Fibroblast of skin of left biceps (primary cell): ENCODE data around the gene SYCE1.
"Not testable (repeated sequence)": the region's sequence is repeated elsewhere in the genome, so short reads cannot be mapped to it uniquely, and the experiment has no call there.

Experiments used
- DNase-seq, 2 experiments: peaks; one replicate each; pipeline ENCODE4 v3.0.0-alpha.2; 2013; ENCODE audit warnings: low read depth in 2 of 2

The SYCE1 gene, protein sequence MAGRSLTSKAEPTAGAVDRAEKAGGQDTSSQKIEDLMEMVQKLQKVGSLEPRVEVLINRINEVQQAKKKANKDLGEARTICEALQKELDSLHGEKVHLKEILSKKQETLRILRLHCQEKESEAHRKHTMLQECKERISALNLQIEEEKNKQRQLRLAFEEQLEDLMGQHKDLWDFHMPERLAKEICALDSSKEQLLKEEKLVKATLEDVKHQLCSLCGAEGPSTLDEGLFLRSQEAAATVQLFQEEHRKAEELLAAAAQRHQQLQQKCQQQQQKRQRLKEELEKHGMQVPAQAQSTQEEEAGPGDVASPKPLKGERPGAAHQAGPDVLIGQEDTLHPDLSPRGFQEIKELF

DNA sequence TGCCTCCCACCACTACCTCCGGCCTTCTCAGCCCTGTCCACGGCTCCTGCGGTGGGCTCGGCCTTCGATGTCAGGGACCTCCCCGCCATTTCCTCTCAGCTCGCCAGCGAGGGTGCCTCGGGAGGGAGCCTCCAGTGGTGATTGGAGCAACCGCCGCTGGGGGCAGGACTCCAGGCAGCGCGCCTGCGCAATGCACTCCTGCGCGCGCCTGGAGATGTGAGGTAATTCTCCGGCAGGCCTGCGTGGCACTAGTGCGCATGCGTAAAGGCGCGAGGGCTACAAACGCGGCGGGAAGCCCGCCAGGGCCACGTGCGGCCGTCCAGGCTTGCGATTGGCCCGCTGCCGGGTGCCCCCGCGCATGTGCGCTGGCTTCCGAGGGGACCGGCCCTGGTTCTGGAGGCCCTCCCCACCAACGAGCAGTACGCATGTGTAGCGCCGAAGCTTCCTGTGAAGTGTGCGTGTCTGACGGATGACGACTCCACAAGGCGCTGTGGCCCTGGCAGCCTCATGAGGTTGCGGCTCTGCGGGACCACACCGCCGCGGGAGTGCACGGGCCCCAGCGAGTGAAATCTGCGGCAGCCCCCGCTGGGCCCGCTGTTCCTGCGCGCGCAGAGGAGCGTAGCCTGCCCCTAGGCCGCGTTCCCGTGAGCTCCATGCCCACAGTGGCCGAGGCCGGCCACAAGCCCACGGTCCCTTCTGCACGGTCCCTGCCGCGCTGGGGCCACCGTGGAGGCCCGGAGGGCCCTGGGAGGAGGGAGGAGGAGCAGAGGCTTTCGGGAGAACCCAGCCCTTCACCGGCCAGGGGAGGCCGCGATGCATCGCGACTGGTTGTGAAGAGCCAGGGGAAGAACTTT is at the start of gene SYCE1:
SYCE1 (minus strand) TSS at position 143 of the 854 bp plus-strand sequence; CDS start at position 89, 54 bp downstream.
- no peak for DNase-seq

DNA sequence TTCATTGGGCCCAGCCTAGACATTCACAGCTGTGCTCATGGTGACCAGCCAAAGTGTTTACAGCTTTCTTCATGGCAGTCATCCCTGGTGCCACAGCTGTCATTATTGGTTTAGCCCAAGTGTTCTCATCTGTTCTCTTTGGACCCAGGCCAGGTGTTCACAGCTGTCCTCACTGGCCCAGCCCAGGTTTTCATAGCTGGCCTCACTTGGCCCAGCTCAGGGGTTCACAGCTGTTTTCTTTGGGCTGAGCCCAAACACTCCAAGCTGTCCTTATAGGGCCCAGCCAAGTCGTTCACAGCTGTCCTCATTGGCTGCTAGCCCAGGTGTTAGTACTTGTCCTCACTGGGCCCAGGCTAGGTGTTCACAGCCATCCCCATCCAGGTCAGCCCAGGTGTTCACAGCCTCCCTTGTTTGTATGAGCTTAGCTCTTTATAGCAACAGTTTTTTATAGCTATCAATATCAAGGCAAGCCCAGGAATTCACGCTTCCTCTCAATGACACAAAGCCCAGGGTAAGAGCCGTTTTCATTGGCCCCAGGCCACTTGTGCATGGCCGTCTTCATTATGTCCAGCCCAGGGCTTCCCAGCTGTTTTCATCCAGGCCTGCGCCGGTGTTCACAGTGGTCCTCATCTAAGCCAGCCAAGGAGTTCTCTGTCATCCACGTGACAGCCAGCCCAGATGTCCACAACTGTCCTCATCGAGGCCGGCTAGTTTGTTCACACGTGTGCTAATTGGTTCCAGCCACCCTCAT is 49.6 kb upstream of the SYCE1 start:
- no peak for DNase-seq

DNA sequence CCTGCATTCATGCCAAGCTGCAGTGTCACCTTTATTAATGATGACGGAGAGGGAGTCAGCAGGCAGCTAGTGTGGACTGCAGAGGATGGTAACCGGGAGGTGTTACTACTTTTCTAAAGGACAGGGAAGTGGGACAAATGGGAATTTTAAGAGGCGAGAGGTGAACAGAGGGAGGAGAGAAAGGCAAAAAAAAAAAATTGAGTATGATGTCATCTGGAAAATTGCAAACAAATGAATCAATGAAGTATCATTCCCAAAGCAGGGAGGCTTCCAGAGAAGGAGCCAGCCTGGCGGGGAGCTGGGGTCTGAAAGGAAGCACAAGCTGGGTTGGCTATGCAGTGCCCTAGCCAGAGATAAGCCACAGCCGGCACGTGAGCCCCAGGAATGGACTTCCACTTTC is 48.3 kb upstream of the SYCE1 start:
- no peak for DNase-seq

DNA sequence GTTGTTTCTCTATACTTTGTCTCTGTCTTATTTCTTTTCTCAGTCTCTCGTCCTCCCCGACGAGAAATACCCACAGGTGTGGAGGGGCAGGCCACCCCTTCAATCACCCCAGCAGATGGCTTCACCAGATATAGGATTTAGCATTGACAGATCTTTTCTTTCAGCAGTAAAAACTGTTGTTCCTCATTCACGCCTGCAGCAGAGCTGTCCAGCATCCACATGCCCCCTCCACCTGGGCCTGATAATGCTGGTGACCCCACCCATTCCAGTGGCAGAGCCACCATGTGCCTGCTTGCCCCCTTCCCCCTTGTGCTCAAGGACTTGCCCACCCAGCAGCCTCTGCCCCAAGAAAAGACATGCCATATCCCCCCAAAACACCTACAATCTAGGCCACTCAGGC is 45.7 kb upstream of the SYCE1 start:
- no peak for DNase-seq

DNA sequence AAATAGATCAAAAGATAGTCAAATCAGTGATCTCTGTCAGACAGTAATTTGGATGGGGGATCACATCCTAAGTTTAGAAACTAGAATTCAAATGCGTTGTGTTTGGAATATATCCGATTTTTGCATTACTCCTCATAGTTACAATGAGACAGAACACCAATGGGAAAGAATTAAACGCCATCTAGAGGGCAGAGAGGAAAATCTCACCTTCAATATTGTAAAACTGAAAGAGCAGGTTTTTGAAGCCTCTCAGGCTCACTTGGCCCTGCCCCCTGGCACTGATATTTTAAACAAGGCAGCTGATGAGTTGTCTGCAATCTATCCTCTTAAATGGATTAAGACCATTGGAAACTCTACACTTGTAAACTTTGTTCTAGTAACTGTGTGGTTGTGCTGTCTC is 43.5 kb upstream of the SYCE1 start:
- no peak for DNase-seq

DNA sequence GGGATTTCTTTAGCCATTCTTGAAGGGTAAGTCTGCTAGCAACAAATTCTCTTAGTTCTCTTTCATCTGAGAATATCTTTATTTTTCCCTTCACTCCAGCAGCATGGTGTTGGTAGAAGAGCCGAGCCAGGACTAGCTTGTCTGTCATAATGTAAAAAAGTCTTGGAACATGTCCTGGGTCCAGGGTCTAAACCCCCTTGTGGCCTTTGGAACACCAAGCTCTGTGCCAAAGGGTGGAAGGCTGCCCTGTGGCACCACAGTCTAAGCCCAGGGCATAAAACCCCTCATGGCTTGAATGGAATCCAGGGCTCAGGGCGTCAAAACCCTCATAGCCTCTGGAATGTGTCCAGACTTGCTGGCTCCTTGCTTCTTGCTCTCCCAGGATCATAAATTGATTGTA is 38.1 kb upstream of the SYCE1 start:
- DNase-seq, result not testable (repeated sequence)

DNA sequence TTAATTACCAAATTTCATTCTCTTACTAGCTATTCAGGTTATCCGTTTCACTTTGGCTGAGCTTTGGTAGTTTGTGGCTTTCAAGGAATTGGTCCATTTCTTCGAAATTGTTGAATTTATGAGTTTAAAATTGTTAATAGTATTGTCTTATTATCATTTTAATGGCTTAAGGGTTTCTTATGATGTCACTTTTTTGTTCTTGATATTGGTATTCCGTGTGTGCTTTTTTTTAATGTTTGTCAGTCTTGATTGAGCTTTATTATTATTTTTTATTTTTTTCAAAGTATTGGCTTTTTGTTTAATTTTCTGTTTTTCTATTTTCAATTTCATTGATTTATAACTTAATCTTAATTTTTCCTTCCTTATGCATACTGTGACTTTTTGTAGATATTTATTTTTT is 35.3 kb upstream of the SYCE1 start:
- DNase-seq, result no peak

DNA sequence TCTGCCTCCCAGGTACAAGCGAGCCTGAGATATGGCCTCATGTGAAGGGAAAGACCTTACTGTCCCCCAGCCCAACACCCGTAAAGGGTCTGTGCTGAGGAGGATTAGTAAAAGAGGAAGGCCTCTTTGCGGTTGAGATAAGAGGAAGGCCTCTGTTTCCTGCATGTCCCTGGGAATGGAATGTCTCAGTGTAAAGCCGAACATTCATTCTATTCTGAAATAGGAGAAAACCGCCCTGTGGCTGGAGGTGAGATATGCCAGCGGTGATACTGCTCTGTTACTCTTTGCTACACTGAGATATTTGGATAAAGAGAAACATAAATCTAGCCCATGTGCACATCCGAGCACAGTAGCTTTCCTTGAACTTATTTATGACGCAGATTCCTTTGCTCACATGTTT is 34.5 kb upstream of the SYCE1 start:
- not testable (repeated sequence) for DNase-seq

DNA sequence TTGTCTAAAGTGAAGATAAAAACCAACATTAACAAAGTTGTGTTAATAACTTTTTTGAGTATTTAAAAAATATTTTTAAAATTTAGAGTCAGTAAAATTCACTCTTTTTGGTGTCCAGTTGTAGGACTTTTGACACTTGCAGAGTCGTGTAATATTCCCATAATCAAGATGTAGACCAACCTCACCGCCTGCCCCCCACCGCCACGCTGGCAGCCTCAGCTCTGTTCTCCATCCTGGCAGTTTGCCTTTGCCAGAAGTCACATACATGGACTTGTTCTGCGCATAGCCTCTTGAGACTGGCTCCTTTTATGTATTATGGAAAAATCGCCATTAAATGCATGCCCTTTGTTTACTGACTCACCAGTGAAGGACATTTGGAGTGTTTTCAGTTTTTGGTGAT is 27.3 kb upstream of the SYCE1 start:
- no peak for DNase-seq

DNA sequence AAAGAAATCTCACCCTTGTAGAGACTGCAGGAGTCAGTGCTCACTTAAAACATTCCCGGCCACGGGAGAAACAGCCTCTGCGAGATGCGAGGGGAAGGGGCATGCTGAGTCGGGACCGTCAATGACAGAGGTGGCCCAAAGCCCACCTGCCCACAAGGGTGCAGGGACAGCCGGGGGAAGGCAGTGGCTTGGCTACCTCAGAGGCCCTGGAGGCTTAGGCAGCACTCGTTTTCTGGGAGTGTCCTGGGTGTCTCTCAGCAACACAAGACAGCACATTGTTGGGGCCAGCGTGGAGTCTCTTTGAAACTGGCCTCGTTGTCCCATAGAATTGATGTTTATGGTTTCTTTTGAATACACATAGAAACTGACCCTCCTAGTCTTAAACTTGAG is 25.6 kb upstream of the SYCE1 start:
- DNase-seq, result no peak

DNA sequence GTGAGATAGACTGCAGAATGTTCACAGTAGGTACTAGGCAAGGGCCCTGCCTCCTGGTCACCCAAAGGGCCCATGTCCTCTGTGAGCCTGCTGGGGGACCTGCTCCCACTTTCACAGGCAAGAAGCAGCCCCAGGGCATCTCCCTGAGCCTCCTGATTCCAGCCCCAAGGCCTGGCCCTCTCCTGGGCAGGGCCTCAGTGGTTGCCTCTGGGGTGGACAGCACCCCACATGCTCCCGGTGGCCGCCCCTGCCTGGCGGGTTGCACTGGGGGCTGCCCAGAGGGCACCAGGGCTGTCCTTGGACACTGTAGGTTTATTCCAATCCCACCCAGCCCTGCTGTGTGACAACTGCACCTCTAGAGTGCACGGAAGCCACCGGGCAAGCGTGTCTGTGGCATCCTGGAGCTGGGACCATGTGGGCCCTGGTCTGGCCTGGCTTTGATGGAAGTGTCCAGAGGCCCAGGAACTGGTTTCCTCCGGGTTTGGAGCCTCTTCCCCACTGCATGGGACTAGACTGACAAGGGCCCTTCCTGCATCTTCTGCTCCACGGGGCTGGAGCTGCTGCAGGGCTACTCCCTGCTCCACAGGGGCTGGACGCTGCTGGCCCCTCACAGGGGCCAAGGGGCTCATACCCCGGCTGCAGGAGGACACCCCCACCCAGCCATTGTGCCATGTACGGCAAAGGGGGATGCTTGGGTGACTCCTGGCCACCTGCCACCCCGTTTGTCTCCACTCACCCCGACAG is 25.0 kb upstream of the SYCE1 start:
- no peak for DNase-seq

DNA sequence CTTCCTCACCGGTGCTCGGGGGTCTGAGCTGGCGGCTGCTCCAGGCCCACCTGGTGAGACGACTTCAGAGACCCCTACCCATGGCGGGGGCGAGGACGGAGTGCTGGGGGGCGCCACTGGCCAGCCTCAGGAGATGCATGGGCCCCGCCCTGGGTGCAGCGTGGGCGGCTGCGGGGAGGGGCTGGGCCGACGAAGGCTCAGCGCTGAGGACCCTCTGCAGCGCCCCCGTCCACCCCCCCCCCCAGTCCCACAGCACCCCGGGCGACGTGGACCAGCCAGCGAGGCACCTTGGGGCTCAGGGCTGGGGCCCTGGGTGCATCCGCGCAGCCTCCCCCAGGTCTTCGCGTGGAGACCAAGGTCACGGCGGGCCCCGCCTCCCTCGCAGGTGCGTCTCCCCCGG is 11.7 kb upstream of the SYCE1 start:
- DNase-seq, result not testable (repeated sequence)

DNA sequence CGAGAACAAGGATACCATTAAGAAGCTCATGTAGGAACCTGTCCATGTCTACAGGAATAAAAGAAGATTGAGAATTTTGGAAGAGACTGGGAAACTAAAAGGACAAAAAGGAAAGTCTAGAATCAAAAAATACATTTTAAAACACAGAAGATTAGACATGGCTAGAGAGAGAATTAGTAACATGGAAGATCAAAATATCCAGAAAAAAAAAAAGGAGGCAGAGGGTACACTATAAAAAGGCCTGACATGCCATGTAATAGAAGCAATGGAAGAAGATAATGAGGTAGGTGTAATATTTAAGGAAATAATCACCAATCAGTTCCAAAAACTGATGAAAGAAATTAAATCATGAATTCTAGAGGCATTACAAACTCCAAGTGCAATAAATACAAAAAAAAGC is 8.1 kb upstream of the SYCE1 start:
- not testable (repeated sequence) for DNase-seq

DNA sequence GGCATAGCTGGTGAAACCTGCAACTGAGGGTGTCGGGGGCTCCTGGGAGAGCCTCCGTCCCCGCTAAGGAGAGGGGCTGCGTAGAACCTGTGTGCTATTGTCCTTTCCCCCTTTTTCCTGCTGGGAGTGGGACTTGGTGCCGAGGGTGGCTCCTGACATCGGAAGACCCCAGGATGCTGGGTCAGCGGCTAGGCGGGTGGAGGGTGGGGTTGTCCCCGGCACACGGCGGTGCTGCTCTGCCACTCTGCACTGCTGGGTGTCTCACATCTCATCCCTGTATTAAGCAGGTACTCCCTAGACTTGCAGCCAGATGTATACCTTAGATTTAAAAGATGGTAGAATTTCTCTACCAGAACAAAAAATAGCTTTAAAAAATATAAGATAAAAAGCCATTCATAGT is 6.7 kb upstream of the SYCE1 start:
- not testable (repeated sequence) for DNase-seq

DNA sequence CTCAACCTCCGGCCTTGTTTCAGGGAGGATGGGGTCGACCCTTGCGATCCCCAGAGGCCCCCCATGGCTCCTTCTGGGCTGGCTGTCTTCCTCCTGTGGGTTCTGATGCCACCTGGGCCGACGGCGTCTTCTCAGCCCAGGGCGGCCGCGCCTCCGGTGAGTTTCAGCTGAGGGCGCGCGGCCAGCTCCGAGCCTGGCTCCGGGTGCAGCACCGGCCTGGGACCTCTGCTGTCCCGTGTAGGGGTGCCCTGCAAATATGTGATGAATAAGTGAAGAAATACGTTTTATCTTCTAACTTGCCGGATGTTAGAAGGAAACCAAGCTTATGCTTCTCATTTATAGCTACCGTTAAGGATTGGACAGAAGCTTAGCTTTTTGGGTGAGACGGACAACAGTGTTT is 4.4 kb upstream of the SYCE1 start:
- not testable (repeated sequence) for DNase-seq

DNA sequence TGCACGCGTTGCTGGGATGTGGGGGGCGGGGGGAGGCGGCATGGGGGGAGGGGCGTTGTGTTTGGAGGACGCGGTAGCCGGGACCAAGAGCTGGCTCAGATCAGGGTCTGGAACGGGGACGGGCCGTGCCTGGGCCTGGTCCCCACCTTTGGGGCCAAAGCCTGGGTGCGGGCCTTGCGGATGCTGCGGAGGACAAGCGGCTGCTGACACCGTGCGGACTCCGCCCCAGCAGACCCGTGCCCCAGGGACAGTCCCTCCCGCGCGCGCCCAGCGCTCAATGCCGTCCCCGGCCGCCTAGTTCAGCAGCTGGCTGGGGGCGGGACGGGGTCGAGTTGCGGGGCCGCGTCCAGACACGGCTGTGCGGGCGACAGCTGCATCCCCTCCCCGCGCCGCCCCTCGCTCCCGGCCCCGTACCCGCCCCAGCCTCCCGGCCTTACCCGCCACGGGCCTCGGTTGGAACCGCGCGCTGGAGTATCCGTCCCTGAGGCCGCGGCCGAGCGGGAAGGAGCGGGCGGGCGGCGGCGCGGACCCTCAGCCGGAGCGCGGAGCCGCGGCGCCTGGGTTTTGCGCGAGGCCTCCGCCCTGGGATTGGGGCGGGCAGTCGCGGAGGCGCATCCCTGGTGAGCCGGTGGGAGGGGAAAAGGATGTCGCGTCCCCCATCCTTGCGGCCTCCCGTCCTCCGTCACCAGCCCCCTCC is 3.6 kb upstream of the SYCE1 start:
- not testable (repeated sequence) for DNase-seq

DNA sequence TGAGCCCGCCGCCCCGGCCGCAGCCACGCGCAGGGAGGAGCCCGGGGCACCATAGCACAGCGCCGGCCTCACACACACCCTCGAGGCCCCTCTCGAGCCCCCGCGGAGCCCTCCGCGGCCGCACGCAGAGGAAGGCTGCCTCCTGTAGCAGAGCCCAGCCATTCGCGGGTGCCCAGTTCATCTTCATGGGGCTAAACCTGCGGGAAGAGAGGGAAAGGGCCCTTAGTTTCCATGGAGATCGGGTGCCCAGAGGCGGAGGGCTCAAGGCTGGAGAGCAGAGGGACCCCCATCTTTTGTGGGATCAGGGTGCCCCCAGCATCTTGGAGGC is 2.9 kb upstream of the SYCE1 start:
- no peak for DNase-seq

DNA sequence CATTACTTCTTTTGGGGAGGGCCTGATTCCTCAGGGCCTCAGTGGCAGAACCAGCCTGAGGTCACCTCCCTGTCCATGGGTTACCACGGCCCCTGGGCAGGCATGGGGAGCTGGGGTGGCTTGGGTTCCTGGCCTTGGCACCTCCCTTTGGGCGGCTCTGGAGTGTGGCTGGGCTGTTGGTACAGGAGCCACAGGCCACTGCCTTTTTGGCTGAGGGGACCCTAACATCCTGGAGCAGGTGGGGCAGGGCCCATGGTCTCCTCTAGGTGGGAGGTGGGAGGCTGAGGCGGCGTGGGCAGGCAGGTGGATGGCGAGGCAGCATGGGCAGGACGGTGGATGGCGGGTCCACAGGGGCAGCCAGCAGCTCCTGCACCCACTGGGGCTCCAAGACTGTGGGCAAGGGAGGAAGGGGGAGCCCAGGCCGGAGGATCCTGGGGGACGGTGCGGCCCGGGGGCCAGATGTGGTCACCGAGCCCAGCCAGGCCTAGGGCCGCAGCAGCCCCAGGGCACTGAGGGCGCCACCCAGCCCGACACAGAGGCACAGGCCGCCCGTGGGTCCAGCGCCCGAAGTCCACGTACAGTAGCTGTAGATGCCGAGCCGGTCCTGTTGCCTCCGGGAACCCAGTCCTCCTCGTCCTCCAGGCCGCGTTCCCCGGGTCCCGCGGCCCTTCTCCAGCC is 2.4 kb upstream of the SYCE1 start:
- DNase-seq, result no peak

DNA sequence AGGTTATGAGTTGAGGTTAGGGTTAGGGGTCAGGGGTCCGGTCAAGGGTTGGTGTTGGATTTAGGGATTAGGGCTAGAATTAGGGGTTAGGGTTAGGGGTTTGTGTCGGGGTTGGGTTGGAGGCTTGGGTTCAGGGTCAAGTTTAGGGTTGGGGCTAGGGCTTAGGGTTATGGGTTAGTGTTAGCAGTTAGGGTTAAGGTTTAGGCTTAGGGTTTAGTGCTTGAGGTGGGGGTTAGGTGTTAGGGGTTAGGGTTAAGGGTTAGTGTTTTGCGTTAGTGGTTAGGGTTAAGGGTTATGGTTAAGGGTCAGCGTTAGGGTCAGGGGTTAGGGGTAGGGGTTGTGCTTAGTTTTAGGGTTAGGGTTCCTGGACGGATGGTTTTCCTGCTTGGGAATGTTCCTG is 1.7 kb upstream of the SYCE1 start:
- DNase-seq, result no peak

DNA sequence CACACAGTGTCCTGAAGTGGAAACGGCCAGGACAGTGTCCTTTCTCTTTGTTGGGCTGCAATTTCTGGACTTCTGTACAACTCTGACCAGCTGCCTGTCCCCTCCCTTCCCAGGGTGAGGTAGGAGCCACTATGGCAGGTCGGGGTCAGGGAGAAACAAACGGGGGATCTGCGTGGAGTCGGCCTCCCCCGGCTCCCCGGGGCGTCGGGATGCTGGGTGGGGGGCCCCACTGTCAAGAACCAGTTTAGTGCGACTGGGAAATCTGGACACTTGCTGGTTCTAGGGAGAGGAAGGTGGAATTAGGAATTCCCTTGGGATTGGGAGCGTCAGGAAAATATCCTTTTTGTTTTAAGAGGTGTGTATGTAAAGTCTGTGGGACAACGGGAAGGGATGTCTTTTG is 567 bp downstream of the SYCE1 start:
- DNase-seq, result no peak

DNA sequence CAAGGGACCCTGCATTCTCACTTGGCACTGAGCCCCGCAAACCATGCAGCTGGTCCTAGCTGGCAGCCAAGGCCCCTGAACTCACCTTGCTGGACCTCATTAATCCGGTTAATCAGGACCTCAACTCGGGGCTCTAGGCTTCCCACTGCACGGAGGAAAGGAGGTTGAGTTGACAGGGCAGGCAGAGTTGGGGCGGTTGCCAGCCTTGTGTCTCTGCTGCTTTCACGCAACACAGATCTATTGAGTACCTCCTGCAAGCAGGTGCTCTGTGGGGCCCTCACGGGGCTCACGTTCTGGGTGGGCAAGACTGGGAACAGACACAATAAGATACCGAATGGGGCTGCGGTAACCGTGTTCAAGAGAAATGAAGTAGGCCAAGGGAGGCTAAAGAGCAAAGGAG is 6.2 kb downstream of the SYCE1 start:
- no peak for DNase-seq
